HG02973 (cell line): ENCODE results near the gene MRPL37.
"Not testable (repeated sequence)": the region's sequence is repeated elsewhere in the genome, so short reads cannot be mapped to it uniquely, and the experiment has no call there.

Experiments
- ATAC-seq: cut with Tn5 transposase; IDR thresholded peaks from one replicate; pipeline ENCODE4 v1.9.1; 2021; ENCODE audit warnings: moderate library complexity; ENCODE audit not compliant: unreplicated experiment

The MRPL37 gene

DNA sequence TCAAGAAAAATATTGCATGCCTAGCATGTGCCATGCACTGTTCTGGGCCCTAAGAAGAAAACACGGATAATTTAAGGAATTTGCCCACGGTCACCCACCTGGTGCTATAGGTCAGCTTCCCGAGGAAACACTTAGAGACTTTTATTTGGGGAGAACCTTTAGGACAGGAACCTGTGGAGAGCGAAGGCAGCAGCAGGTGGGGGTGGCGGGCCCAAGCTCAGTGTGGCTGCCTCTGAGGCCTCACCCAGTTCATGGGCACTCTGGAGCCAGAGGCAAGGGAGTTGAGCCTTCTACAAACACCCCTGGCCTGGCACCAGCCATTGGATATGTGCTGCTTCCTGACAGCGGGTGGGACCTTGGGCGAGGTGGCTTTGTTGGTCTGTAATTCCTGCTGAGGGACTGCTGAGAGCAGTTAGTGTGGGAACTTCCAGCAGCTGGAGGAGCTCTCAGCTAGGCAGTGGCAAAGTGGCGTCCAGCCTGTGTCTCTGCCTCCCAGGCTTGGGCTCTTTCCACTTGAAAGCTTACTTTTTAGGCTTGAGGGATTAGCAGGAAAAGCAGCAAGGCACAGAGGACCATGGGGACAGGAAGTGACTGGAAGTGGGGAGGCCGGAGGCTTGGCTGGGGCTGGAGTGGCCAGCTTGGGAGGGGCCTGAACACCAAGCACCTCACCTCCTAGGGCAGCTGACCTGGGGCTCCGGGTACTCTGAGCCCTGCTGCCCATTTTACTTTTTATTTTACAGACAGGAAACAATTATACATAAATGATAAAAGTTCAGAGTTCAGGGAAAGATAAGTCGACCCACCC, 19.1 kb downstream of the MRPL37 start:
- no peak for ATAC-seq

DNA sequence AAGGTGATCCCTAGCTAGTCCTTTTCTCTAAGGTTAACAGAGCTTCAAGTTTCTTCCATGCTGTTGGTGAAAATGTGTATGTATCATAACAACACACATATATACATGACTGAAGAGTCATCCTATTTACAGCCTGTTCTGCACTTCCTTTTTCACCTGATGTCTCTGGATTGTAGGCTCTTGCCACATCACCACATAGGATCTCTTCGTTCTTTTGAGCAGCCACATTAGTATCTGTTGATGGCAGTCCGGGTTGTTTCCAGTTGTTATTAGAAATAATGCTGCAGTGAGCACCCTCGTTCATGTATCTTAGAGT, 19.7 kb downstream of the MRPL37 start:
- no peak for ATAC-seq

DNA sequence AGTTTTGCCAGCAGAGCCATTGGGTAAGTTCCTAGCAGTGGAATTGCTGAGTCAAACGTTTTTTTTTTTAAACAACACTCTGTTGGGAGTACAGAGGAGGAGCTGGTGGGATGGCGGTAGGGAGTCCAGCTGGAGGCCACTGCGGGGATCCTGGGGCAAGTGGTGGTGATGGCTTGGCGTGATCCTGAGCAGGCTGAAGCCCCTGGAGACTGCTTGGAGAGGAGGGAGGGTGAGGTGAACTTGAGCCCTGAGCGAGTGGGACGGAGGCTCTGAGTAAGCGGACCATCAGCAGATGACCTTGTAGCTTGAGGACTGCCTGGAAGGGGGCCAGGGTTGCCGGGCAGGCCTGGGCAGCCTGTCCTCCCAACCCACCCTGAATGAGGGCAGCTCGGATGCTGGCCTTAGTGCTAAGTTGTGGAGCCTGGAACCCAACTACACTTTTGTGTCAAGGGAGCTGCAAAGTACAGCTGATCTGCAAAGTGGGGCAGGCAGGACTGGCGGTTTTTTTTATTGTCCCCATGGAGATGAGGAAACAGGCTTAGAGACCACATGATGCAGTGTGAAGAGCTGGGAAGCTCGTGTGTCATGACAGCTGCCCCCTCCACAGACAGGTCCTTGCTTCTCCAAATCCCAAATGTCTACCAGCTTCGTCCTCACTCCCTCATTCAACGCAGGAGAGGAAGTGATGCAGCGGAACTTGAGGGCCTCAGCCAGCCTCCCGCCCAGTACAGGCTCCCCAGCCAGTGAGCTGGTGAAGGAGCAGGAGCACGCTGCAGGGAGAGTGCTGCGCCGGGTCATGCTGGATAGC, 20.2 kb downstream of the MRPL37 start:
- no peak for ATAC-seq

- ATAC-seq = no peak
Measured at GRCh38 chr1:54221113-54221834, 21.3 kb downstream of the MRPL37 start.

DNA sequence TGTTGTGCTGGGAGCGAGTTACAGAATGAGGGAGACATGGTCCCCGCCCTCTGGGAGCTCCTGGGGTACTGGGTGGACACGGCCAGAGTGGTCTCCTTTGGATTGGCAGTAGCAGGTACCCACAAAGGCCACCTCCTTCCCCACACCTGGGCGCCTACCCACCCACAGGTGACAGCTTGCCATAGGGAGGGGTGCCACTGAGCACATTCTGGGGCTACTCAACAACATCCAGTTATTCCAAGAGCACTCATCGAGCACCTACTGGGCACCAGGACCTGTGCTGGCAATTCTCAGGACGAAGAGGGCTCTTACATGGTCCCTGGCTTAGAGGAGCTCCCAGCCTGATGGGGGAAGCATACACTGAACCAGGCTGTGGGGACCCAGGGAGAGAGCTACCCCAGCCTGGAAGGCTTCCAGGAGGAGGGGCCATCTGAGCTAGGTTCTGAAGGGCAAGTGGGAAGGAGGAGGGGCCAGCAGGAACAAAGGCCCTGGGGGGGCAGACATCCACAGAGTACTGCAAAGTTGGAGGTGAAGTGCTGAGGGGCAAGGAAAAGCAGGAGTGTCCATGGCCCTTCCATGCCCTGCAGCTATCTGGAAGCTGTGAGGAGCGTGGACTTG, 22.0 kb downstream of the MRPL37 start:
- no peak for ATAC-seq

DNA sequence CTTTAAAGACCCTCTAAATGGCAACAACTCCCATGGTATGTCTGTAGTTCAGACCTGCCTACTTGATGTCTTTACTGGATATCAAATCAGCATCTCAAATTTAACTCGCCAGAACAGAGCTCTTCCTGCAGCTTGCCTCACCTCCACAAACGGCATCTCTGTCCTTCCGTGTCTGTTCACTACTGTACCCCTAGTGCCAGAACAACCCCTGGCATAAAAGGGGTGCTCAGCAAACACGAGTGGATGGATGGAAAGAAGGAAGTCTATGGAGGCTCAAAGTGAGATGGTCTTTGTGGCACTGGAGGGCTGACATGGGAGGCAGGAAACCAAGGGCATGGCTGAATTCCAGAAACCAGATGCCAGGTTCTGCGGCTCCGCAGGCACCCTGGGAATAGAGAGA, 22.7 kb downstream of the MRPL37 start:
- no peak for ATAC-seq

DNA sequence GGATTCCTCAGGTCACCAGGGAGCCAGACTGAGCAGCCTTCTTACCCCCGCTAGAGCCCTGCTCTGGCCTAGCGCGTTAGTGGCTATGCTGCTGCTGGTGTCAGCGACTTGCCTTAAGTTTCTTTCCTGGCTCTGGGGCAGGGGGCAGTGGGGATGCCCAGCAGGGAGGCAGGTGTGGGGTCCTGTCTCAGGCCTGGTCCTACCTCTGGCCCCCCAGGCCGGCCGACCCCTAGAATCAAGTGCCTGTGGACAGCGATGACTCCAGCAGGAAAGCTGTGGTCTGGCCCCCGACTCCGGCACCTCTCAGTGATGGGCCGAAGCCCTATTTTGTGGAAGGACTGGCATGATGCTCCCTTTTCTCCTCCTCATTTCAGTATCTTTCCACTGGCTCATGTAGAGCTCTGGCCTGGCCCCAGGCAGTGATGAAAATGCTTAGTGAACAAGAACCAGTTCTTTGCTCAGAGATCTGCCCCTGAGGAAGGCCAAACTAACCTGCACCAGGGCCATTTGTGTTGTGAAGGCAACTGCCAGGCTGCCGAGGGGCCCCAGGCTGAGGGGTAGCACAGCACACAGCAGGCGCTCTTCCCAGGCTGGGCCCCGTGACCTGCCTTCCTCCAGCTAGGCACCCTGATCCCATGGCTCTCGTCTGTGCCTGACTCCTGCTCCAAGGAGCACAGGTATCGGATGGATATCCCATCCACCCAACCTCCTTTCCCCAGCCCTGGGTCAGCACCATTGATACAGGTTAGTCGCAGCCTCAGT, 23.7 kb downstream of the MRPL37 start:
- ATAC-seq = no peak

GRCh38 chr1:54224233-54224632, 24.3 kb downstream of the MRPL37 start:
- ATAC-seq = no peak

DNA sequence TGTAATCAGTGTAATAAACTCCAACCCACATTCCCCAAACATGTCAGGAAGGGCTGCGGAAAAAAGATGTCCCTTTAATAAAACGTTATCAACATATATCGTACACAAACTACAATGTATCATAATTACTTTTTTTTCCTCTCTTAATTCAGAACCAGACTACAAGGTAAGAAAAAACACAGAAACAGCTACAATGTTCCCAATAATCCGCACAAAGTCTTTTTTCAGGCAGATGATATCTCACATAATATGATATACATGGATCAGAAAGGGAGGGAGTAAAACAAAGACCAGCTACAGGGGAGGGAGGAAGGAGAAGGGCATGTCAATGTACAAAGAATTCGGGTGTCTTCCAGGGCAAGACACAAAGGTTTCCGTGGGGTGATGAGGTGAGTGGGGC, 25.4 kb downstream of the MRPL37 start:
- no peak for ATAC-seq

GRCh38 chr1:54225986-54226559, 26.1 kb downstream of the MRPL37 start:
- ATAC-seq = no peak

DNA sequence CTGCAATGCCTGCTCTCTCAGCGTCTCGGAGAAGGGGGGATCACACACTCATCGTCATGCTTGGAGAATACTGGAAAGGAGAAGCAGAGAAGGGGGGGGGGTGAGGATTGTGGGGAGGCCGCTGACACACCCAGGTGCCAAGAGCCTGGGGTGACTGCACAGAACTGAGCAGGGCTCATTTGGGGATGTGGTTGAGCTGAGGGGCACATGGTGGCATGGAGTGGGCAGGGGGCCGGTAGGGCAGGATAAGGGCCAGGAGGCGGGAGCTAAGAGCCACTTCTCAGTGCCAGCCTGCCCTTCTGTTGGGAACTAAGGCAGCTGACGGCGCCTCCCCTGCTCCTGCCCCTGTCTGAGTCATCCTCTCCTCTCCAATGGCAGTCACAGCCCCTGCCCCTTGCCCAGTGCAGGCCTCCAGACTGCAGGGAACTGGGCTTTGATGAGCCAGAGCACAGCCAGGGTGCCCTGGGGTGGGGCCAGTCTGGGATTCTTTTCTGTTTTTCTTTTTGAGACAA, 27.2 kb downstream of the MRPL37 start:
- no peak for ATAC-seq

- no peak for ATAC-seq
Measured at GRCh38 chr1:54227891-54228310, 27.9 kb downstream of the MRPL37 start.

DNA sequence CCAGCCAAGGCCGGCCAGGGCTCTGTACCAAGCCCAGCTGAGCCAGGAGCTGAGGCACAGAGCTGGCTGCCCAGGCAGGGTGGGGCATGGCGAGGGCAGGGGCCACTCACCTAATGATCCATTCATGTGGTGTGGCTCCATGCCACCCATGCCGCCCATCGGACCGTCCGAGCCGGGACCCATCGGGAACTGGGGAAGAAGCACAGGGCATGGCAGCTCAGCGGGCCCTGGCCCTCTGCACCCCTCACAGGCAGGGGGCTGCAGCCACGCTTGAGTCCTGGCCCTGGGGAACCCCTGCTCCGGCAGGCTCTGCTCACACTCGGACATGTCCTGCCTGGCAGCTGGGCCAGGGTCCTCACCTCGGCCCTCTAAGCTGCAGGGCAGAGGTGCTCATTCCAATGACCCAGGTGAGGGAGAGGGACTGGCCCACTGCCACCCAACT, 28.7 kb downstream of the MRPL37 start:
- no peak for ATAC-seq

GRCh38 chr1:54229281-54229891, 29.4 kb downstream of the MRPL37 start:
- no peak for ATAC-seq

DNA sequence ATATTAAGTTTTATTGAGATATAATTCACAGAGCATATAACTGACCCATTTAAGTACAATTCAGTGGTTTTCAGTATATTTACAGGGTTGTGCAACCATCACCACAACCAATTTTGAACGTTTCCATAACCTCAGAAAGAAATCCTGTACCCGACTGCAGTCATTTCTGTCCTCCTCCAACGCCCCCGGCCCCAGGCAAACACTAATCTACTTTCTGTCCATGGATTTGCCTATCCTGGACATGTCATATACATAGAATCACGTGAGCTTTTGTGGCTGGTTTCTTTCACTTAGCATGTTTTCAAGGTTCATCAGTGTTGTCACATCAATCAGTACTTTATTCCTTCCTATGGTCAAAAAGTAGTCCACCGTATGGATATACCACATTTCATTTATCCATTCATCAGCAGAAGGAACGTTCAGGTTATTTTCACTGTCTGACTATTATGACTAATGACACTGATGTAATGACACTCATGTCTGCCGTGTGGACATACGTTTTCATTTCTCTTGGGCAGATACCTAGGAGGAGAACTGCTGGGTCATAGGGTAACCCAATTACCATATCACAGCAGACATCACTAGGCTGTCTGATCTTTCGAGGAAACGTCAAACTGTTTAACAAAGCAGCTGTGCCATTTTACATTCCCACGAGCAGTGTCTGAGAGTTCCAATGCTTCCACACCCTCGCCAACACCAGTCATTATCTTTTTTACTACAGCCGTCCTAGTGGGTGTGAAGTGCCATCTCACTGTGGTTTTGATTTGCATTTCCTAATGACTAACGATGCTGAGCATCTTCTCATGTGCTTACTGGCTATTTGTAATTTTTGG, 30.8 kb downstream of the MRPL37 start:
- no peak for ATAC-seq

DNA sequence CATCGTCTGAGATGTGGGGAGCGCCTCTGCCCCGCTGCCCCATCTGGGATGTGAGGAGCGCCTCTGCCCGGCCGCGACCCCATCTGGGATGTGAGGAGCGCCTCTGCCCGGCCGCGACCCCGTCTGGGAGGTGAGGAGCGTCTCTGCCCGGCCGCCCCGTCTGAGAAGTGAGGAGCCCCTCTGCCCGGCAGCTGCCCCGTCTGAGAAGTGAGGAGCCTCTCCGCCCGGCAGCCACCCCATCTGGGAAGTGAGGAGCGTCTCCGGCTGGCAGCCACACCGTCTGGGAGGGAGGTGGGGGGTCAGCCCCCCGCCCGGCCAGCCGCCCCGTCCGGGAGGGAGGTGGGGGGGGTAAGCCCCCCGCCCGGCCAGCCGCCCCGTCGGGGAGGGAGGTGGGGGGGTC, 33.2 kb downstream of the MRPL37 start:
- ATAC-seq = not testable (repeated sequence)

DNA sequence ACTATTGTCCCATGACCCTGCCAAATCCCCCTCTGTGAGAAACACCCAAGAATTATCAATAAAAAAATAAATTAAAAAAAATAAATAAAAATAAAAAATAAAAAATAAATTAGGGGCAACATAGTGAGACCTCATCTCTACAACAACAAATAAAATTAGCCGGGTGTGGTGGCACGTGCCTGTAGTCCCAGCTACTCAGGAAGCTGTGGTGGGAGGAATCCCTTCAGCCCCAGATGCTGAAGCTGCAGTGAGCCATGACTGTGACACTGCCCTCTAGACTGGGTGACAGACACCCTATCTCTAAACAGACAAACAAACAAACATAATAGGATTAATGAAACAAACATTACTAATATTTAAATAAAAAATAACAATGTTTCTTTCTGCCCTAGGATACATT, 34.3 kb downstream of the MRPL37 start:
- no peak for ATAC-seq

- ATAC-seq = no peak
Measured at GRCh38 chr1:54237586-54237985, 37.6 kb downstream of the MRPL37 start.
